GM12878 (cell line): Measurements from ENCODE around the gene ATG13. TPM values are rescaled to one million over a fixed set of nuclear protein-coding genes. Genes with fewer than 3 reads are reported as not detected.

ENCODE experiments used
- CBFB ChIP-seq: IDR thresholded peaks from 2 replicates; pipeline ENCODE4 v1.6.1; 2016; ENCODE audit warnings: antibody characterized with exemption, low read depth
- HDAC6 ChIP-seq: fragments of 200-600 bp; sonication (generic); IDR thresholded peaks from one replicate; pipeline ENCODE4 v1.8.0; 2017; ENCODE audit warnings: antibody characterized with exemption; ENCODE audit not compliant: unreplicated experiment
- IRF4 ChIP-seq: IDR thresholded peaks from 2 replicates; pipeline ENCODE4 v1.6.1; 2011; ENCODE audit warnings: low read depth, low read length
- JUND ChIP-seq: IDR thresholded peaks from 2 replicates; pipeline ENCODE4 v1.6.1; 2012; ENCODE audit warnings: low read depth, mild to moderate bottlenecking, low read length, improper control_type of control experiment, moderate library complexity
- KDM1A ChIP-seq: fragments of 200-600 bp; sonication (generic); IDR thresholded peaks from 2 replicates; pipeline ENCODE4 v1.6.1; 2016; ENCODE audit warnings: borderline replicate concordance
- NFXL1 ChIP-seq: fragments of 450-650 bp; IDR thresholded peaks from 2 replicates; pipeline ENCODE4 v1.6.1; 2017; ENCODE audit warnings: antibody characterized with exemption, mild to moderate bottlenecking, borderline replicate concordance
- NFYB ChIP-seq: IDR thresholded peaks from 2 replicates; pipeline ENCODE4 v1.6.1; 2011; ENCODE audit warnings: low read depth, mild to moderate bottlenecking, low read length, improper control_type of control experiment, moderate library complexity; ENCODE audit not compliant: insufficient read depth
- NR2F1 ChIP-seq: fragments of 450-650 bp; conservative IDR thresholded peaks from 2 replicates; pipeline ENCODE4 v1.6.1; 2017; ENCODE audit warnings: mild to moderate bottlenecking
- POLR2AphosphoS2 ChIP-seq: IDR thresholded peaks from 2 replicates; pipeline ENCODE4 v1.6.1; 2011; ENCODE audit warnings: low read depth, mild to moderate bottlenecking, low read length, improper control_type of control experiment, moderate library complexity
- SPI1 ChIP-seq: IDR thresholded peaks from 2 replicates; pipeline ENCODE4 v1.6.1; 2011; ENCODE audit warnings: low read depth, mild to moderate bottlenecking, low read length, moderate library complexity, borderline replicate concordance; ENCODE audit not compliant: insufficient read depth
- TCF3 ChIP-seq: IDR thresholded peaks from 2 replicates; pipeline ENCODE4 v1.6.1; 2012; ENCODE audit warnings: low read depth, mild to moderate bottlenecking, low read length, borderline replicate concordance; ENCODE audit not compliant: insufficient read depth
- YBX1 ChIP-seq: fragments of 450-650 bp; IDR thresholded peaks from 2 replicates; pipeline ENCODE4 v1.6.1; 2016; ENCODE audit warnings: antibody characterized with exemption
- ZNF207 ChIP-seq: fragments of 450-650 bp; IDR thresholded peaks from 2 replicates; pipeline ENCODE4 v1.6.1; 2014; ENCODE audit warnings: antibody characterized with exemption, mild to moderate bottlenecking, borderline replicate concordance
- ZNF217 ChIP-seq: fragments of 450-650 bp; IDR thresholded peaks from 2 replicates; pipeline ENCODE4 v1.6.1; 2017; ENCODE audit warnings: antibody characterized with exemption, mild to moderate bottlenecking
- polyA plus RNA-seq, 11 experiments: library from polyadenylated mRNA; depleted of rRNA in 4 of 11; unstranded in 6 of 11; stranded (reverse) in 5 of 11; fragments of >200 nt; fragmentation: Nextera tagmentation in 4 of 11; fragmentation: Illumina TruSeq in 1 of 11; extraction: Ambion mirVana in 4 of 11; extraction: Trizol in 1 of 11; gene quantifications; 1 replicate in 1 of 11; 2 replicates in 10 of 11; pipeline versions ENCODE4 v1.2.1 to v1.2.3, GENCODE V29; 2011 to 2016; ENCODE audit warnings: inconsistent platforms in 2 of 11, missing spikeins in 2 of 11, low read depth in 1 of 11
- total RNA-seq, 4 experiments: library from RNA; depleted of rRNA in 3 of 4; stranded (reverse); fragments of >200 nt in 3 of 4; fragmentation: Illumina TruSeq in 1 of 4; extraction: Trizol in 1 of 4; gene quantifications; 2 replicates each; pipeline versions ENCODE4 v1.2.1 to v1.2.3, GENCODE V29; 2013 to 2021
- TF ChIP-seq, protein P1 (sequence below): fragments of 450-650 bp; IDR thresholded peaks from 2 replicates; pipeline ENCODE4 v1.6.1; 2016; ENCODE audit warnings: mild to moderate bottlenecking, moderate library complexity, borderline replicate concordance
- TF ChIP-seq, protein P2 (sequence below): IDR thresholded peaks from 2 replicates; pipeline ENCODE4 v1.6.1; 2011; ENCODE audit warnings: low read depth, low read length, improper control_type of control experiment, borderline replicate concordance
- TF ChIP-seq, protein P3 (sequence below): fragments of 450-650 bp; conservative IDR thresholded peaks from 2 replicates; pipeline ENCODE4 v1.6.1; 2017; ENCODE audit warnings: mild to moderate bottlenecking, moderate library complexity
- TF ChIP-seq, protein P4 (sequence below): fragments of 450-650 bp; IDR thresholded peaks from 2 replicates; pipeline ENCODE4 v1.6.1; 2017; ENCODE audit warnings: antibody characterized with exemption, mild to moderate bottlenecking, moderate library complexity

ATG13 gene
- total and polyA plus RNA-seq, 10 of the 15 experiments (the other 5 are each of a cell fraction or from before 2014, with no cell fraction given), result 10.9 to 61.6 (median 50.9) TPM

DNA sequence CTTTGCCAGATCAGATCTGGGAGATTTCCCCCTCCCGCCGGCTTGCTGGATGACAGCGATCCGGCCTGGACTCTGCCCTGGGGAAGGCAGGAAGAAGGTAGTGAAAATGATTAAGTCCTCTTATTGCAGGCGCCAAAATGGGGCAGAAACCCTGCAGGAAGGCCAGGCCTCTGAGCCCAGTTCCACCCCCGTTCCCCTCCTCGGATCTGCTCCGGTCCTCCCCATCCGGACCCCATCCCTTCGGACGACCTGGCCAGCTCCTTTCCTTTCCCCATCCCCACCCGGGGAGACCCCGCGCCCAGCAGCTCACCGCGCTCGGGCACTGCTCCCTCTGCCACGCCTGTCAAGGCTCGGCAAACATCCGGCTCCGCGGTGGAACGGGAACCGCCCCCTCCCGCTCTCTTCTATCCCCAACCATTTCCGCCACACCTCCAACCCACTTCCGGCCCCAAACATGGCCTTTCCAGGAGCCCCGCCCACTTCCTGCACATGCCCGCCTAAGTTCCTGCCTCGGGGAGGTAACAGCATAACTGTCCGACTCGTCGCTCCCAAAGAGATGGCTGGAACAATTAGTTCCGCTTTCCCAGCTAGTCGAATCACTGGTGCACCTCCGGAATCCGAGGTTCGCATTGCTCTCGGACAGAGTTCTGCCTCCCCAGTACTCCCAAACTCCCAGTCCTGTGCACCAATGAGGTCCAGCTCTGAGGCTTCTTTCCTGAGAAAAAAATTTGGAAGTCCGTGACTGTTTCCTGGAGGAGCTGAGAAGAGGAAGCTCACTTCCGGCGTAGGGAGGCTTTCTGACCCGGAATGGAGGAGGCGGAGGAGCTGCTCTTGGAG is 83.1 kb downstream of the ATG13 start, which contains the start of the genes ARHGAP1 and ZNF408 (continued):
- TF ChIP-seq, protein P1, sequence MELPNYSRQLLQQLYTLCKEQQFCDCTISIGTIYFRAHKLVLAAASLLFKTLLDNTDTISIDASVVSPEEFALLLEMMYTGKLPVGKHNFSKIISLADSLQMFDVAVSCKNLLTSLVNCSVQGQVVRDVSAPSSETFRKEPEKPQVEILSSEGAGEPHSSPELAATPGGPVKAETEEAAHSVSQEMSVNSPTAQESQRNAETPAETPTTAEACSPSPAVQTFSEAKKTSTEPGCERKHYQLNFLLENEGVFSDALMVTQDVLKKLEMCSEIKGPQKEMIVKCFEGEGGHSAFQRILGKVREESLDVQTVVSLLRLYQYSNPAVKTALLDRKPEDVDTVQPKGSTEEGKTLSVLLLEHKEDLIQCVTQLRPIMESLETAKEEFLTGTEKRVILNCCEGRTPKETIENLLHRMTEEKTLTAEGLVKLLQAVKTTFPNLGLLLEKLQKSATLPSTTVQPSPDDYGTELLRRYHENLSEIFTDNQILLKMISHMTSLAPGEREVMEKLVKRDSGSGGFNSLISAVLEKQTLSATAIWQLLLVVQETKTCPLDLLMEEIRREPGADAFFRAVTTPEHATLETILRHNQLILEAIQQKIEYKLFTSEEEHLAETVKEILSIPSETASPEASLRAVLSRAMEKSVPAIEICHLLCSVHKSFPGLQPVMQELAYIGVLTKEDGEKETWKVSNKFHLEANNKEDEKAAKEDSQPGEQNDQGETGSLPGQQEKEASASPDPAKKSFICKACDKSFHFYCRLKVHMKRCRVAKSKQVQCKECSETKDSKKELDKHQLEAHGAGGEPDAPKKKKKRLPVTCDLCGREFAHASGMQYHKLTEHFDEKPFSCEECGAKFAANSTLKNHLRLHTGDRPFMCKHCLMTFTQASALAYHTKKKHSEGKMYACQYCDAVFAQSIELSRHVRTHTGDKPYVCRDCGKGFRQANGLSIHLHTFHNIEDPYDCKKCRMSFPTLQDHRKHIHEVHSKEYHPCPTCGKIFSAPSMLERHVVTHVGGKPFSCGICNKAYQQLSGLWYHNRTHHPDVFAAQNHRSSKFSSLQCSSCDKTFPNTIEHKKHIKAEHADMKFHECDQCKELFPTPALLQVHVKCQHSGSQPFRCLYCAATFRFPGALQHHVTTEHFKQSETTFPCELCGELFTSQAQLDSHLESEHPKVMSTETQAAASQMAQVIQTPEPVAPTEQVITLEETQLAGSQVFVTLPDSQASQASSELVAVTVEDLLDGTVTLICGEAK, result peak; percentile 100
- TF ChIP-seq NFYB (no peak), ZNF207 (peak; percentile 99), POLR2AphosphoS2 (peak; percentile 26; the same call in 1 of the 2 replicates), SPI1 (peak; percentile 44; the same call in 1 of the 2 replicates), TCF3 (no peak), JUND (no peak), NFXL1 (no peak), YBX1 (no peak), NR2F1 (peak; percentile 90), IRF4 (peak; percentile 78), CBFB (peak; percentile 72; the same call in 1 of the 2 replicates), ZNF217 (peak; percentile 38; the same call in 1 of the 2 replicates), KDM1A (no peak), HDAC6 (no peak)
- TF ChIP-seq, protein P2, sequence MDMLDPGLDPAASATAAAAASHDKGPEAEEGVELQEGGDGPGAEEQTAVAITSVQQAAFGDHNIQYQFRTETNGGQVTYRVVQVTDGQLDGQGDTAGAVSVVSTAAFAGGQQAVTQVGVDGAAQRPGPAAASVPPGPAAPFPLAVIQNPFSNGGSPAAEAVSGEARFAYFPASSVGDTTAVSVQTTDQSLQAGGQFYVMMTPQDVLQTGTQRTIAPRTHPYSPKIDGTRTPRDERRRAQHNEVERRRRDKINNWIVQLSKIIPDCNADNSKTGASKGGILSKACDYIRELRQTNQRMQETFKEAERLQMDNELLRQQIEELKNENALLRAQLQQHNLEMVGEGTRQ, result no peak; the same call in 1 of the 2 replicates
- TF ChIP-seq, protein P3, sequence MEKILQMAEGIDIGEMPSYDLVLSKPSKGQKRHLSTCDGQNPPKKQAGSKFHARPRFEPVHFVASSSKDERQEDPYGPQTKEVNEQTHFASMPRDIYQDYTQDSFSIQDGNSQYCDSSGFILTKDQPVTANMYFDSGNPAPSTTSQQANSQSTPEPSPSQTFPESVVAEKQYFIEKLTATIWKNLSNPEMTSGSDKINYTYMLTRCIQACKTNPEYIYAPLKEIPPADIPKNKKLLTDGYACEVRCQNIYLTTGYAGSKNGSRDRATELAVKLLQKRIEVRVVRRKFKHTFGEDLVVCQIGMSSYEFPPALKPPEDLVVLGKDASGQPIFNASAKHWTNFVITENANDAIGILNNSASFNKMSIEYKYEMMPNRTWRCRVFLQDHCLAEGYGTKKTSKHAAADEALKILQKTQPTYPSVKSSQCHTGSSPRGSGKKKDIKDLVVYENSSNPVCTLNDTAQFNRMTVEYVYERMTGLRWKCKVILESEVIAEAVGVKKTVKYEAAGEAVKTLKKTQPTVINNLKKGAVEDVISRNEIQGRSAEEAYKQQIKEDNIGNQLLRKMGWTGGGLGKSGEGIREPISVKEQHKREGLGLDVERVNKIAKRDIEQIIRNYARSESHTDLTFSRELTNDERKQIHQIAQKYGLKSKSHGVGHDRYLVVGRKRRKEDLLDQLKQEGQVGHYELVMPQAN, result peak; percentile 79
- TF ChIP-seq, protein P4, sequence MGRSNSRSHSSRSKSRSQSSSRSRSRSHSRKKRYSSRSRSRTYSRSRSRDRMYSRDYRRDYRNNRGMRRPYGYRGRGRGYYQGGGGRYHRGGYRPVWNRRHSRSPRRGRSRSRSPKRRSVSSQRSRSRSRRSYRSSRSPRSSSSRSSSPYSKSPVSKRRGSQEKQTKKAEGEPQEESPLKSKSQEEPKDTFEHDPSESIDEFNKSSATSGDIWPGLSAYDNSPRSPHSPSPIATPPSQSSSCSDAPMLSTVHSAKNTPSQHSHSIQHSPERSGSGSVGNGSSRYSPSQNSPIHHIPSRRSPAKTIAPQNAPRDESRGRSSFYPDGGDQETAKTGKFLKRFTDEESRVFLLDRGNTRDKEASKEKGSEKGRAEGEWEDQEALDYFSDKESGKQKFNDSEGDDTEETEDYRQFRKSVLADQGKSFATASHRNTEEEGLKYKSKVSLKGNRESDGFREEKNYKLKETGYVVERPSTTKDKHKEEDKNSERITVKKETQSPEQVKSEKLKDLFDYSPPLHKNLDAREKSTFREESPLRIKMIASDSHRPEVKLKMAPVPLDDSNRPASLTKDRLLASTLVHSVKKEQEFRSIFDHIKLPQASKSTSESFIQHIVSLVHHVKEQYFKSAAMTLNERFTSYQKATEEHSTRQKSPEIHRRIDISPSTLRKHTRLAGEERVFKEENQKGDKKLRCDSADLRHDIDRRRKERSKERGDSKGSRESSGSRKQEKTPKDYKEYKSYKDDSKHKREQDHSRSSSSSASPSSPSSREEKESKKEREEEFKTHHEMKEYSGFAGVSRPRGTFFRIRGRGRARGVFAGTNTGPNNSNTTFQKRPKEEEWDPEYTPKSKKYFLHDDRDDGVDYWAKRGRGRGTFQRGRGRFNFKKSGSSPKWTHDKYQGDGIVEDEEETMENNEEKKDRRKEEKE, result no peak
